NCI-H2107 treated with DMSO at 0.1 percent for 48 hours (cell line): ENCODE measurements around the gene GATD1.
A peak's percentile ranks its signal among the peaks of the same experiment; 100 is the strongest.

Experiments
- DNase-seq: peaks from one replicate; lab custom pipeline; 2025; ENCODE audit not compliant: unreplicated experiment; lab: John Stamatoyannopoulos, UW

GATD1 gene, protein sequence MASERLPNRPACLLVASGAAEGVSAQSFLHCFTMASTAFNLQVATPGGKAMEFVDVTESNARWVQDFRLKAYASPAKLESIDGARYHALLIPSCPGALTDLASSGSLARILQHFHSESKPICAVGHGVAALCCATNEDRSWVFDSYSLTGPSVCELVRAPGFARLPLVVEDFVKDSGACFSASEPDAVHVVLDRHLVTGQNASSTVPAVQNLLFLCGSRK

DNA sequence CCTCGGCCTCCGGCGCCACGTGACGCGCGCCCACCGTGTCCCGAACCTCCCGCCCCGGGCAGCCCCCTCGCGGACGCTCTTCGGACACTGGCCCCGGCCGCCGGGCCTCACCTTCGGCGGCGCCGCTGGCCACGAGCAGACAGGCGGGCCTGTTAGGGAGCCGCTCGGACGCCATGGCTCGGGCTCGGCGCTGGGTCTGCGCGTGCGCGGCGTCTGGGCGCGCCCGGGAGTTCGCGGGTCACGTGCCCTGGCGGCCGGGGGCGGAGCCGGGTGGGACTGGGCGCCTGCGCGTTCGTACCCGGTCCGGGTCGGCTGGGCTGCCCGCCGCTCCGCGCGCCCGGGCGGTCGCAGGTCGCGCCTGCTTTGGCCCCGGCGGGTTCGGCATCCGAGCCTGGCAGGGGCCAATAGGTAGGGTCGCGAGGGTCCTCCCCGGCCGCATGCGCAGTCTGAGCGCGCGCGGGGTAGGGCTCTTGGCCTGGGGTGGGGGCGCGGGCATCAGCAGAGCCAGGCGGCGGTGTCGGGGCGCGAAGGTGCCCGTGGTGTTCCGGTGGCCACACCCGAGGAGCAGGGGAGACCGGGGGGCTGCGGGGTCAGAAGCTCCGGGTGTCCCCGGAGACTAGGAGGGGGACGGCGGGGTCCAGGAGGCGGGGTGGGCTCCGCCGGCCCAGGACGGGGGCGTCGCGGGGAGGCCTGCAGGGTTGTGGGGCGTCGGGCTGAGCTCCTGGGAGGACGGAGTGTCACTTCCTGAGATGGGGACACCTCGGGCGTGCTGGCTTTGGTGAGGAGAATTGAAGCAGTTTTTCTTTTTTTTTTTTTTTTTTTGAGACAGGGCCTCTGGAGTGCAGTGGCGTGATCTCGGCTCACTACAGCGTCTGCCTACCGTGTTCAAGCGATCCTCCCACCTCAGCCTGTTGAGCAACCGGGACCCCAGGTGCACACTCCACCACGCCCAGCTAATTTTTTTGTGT lies at the start of gene GATD1:
GATD1 (minus strand) TSS at position 200 of the 968 bp plus-strand sequence; CDS start at position 175, 25 bp downstream.
- DNase-seq: peak; percentile 44

DNA sequence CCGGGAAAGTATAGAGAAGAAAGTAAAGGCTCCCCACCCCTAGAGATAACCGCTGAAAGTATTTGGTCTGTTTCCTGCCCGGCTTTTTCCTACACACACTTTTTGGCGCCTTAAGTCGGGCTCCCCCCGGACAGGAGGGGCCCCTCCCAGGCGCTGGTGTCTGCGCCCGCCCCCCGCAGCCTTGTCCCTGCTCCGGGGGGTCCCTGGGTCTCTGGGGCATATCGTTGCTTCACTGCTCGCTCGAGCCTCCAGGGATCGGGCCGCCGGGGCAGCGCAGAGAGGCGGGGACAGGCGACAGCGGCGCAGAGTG lies 49.5 kb upstream of the GATD1 start:
- no peak for DNase-seq

DNA sequence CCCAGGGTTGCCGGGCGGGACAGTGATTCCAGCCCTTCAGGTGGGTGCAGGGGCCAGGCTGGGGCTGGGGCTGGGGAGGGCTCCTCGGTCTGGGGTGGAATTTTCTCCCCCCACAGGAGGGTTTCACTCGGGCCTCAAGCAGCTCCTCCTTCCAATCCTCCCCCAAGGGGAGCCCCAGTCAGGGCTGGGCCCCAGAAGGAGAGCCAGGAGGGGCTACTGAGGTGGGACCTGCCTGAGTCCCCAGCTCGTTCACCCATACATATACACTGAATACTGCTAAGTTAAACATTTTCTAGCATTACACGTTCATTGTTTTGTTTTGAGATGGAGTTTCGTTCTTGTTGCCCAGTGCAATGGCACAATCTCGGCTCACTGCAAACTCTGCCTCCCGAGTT lies 48.9 kb upstream of the GATD1 start:
- no peak for DNase-seq

DNA sequence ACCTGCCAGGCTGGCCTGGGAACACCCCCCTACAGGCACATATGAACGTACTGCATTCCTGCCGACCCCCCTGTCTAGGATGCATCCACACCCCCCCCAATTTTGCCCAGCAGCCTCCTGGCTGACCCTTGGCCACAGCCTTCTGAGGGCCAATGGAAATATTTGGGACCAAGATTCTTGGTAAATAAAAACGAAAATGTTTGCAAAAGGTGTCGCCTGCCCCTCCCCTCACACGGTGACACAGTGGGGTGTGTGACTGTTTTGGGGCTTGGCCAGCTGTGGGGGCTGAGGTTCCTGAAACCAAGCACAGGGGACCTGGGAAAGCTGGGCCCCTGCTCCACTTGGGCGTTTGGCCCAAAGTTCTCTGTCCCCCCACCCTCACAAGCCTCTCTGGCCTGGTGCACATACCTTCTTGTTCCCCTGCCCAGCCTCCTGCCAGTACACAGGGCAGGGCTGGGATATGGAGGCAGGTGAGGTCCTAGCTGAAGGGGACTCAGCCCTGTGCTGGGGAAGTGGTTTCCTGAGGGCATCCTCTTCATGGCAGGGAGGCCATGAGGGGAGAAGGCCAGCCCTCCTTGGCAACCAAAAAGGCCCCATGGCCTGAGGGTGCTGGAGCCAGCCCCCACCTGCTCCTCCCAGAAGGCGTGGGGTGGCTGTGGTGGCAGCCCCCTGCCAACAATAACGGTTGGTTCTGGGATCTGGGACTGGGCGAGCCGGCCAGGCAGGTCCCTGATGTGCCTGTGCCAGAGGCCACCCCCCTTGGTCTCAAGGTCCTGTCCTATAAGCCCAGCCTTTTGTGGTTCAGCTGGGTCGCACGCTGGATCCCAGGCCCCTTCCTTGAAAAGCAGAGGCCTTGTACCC lies 48.3 kb upstream of the GATD1 start:
- DNase-seq: no peak

DNA sequence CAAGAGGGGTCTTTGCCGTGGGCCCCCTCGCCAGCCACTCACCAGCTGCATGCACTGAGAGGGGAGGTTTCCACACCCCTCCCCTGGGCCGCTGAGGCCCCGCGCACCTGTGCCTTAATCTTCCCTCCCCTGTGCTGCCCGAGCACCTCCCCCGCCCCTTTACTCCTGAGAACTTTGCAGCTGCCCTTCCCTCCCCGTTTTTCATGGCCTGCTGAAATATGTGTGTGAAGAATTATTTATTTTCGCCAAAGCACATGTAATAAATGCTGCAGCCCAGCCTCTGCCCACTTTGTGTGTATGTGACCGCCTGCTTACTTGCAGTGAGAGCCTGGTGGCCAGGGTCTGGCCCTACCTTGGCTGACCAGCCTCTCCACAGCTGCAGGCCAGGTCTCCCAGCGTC lies 47.7 kb upstream of the GATD1 start:
- DNase-seq: no peak

DNA sequence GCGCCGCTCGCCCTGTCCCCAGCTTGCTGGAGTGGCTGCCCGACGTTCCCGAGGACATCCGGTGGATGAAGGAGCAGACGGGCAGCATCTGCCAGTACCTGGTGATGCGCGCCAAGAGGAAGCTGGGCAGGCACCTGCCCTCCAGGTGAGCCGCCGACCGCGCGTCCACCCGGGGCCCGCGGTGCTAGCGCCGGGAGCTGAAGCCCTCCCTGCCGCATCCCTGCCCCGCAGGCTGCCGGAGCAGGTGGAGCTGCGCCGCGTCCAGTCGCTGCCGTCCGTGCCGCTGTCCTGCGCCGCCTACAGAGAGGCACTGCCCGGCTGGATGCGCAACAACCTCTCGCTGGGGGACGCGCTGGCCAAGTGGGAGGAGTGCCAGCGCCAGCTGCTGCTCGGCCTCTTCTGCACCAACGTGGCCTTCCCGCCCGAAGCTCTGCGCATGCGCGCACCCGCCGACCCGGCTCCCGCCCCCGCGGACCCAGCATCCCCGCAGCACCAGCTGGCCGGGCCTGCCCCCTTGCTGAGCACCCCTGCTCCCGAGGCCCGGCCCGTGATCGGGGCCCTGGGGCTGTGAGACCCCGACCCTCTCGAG lies 47.1 kb upstream of the GATD1 start:
- DNase-seq: no peak

DNA sequence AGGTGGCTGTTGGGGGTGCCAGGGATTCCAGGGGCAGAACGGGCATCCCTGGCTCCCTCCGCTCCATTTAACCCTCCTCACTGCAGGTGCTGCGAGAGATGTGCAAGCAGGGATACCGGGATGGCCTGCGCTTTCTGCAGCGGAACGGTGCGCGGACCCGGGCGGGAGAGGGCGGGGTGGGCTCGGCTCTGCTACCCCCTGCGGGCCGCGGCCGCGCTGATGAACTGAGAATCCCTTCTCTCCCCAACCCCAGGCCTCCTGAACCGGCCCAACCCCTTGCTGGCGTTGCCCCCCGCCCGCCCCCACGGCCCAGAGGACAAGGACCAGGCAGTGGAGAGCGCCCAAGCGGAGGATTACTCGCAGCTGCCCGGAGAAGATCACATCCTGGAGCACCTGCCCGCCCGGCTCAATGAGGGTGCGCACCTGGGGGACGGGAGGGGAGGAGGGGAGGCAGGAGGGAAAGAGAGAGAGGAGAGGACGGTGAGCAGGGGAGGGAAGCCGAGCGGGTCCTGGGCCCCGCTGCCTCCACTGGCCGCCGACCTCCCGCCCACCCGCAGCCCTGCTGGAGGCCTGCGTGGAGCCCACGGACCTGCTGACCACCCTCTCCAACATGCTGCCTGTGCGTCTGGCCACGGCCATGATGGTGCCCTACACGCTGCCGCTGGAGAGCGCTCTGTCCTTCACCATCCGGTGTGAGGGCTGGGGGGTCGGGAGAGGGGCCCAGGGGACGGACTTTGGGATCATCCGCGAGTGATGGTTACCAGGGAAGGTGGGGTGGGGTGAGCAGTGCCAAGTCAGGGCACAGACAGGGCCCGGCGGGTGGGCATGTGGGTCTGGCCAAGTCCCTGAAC lies 46.4 kb upstream of the GATD1 start:
- DNase-seq: no peak

DNA sequence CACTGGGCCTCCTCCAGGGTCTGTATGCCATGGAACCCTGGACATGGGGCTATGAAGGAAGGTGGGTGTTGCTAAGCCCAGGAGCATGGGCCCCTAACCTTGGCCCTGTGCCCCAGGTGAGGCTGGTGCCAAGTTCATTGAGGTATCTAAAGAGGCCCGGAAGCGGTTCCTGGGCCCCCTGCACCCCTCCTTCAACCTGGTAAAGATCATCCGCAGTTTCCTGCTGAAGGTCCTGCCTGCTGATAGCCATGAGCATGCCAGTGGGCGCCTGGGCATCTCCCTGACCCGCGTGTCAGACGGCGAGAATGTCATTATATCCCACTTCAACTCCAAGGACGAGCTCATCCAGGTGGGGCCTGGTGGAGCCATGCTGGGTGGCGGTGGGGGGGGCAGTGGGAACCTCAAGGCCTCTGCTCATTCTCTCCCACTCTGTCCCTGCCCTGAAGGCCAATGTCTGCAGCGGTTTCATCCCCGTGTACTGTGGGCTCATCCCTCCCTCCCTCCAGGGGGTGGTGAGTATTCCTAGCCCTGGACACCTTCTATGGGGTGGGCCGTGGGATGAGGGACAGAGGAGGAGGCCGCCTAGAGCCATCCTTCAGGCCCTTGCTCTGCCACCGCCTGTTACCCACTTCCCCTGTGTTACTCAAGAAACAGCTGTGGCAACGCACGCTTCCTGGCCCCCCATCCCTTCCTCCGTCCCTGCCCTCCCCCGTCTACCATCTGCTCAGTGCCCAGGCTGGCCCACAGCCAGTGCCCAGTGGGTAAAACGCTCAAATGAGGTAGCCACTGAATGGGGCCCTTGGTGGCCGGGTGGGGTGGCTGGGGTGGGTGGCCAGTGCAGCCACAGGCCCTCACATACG lies 44.5 kb upstream of the GATD1 start:
- DNase-seq: no peak

DNA sequence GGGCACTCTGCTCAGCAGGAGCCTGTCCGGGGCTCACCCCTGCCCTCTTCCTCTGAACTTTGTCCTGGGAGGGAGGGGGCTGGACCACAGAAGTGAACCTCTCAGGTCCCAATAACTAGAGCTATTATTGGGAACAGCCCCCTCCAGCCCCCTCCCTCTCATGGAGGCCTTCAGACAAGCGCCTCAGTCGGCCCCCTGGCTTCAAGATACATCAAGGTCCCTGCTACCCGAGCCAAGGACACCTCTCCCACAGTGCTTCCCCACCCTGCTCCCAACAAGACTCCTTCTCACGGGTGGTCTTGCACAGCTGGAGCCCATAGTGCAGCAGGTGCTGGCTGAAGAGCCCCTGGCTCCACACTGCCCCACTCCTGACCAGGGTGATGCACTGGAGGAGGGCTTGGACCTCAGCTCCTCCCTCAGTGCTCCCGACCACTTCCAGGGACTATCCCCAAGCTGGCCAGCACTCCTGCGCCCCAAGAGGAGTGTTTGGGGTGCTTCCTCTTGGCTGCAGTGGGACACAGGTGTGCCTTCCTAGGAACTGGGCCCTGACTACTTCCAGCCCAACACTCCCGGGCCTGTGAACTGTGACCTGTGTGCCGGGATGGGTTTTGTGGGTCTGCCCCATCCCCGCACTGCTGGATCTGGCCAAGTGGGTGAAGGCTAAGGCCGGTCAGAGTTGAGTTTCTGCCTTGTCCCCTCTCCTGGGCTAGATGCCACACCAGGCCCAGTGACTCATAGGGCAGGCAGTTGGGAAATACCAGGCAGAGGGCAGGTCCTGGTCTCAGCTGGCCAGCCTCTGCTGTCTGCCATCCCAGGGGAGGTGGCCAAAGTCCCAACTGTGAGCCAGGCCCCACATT lies 43.6 kb upstream of the GATD1 start:
- no peak for DNase-seq

DNA sequence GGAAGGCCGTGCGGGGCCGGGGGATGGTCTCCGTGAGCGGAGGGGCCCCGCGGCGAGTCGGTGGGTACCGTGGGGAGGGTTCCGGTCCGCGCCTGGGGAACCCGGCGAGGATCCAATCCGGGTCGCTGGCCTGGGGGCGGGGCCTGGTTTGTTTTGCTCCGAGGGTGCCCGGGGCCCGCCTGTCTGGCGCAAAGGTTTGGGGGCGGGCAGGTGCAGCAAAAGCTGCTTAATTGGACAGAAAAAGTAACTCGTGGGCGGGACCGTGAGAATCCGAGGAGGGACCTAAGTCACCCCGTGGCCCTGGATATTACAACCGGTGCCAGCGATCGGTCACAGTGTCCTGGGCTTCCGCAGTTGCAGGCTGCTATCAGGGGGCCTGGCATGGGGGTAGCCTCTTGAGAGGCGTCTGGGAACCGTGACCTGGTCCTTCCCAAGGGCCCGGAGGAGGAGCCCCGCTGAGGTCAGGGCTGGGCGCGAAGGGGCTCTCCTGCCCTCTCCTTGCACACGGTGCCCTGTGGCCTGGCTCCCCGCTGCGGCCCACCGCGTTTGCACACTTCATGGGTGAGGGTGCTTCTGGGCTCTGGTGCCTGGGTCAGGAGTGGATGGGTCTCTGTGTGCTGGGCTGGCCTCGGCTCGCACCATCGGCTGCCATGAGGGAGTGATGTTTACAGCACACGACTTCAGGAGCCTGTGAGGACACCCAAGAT lies 42.8 kb upstream of the GATD1 start:
- DNase-seq: peak; percentile 42

DNA sequence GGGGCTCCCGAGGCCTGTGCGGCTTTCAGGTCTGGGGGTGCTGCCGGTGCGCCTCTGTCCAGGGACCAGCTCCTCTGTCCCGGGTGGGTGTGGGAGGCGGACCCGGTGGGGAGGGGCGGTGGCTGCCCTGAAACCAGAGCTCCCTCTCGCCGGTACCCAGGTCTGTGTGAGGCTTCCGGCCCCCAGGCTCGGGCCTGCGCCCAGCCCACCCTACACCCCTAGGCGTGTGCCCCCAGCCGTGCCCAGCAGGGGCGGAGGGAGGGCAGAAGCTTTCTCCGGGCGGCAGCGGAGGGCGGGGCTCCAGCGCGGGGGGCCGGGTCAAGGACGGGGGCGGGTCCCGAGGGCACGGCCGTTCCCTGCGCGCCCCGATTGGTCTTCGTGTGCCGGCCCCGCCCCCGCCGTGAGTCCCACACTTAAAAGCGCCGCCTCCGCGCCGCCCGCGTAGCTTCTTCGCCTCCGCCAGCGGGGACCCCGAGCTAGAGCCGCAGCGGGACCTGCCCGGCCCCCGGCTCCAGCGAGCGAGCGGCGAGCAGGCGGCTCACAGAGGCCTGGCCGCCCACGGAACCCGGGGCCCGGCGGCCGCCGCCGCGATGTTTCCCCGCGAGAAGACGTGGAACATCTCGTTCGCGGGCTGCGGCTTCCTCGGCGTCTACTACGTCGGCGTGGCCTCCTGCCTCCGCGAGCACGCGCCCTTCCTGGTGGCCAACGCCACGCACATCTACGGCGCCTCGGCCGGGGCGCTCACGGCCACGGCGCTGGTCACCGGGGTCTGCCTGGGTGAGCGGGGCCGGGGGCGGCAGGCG lies 42.0 kb upstream of the GATD1 start:
- peak; percentile 57 for DNase-seq

DNA sequence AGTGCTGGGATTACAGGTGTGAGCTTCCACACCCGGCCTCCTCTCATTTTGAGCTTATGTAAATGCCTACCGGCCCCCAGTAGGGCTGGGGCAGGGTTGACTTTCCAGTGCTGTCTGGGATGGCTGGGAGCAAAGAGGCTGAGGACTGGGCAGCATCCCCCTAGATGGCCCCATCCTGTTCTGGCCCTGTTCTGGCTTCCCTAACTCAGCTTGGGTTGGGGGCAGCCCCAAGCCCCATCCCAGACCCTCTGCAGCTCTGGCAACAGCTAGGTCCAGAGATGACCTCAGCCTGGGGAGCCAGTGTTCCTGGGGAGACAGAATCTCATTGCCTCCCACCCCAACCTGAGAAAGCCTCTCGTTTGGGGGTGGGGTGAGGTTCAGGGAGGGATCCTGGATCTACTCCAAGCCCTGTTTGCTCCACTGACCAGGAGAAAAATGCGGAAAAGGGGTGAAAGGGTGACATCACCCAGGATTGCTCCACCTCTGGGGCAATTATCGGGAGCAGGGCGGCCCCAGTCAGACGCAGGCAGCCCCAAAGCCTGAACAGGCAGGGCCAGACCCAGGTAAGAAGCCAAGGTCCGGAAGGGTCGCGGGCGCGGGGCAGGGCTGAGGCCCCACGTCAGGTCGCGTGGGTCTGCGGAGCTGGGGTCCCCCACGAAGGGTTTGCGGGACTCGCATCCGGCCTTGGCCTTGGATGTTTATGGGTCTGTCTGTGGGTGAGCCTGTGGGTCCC lies 41.3 kb upstream of the GATD1 start, which contains the start of gene PNPLA2:
PNPLA2 (plus strand) TSS at position 519 of the 733 bp plus-strand sequence. CDS start 805 bp downstream, outside the sequence.
- no peak for DNase-seq

DNA sequence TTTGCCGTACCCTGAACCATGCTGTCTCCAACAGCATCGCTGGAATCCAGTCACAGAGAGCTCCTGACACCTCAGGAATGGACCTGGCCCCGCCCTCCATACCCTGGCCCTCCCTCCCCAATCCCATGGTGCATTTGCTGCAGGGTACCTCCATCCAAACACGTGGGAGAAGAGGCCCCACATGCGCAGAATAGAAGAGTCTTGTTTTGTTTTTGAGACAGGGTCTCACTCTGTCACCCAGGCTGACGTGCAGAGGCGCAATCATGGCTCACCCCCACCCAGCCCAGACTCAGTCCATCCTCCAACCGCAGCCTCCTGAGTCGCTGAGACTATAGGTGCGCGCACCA lies 39.1 kb upstream of the GATD1 start:
- no peak for DNase-seq

DNA sequence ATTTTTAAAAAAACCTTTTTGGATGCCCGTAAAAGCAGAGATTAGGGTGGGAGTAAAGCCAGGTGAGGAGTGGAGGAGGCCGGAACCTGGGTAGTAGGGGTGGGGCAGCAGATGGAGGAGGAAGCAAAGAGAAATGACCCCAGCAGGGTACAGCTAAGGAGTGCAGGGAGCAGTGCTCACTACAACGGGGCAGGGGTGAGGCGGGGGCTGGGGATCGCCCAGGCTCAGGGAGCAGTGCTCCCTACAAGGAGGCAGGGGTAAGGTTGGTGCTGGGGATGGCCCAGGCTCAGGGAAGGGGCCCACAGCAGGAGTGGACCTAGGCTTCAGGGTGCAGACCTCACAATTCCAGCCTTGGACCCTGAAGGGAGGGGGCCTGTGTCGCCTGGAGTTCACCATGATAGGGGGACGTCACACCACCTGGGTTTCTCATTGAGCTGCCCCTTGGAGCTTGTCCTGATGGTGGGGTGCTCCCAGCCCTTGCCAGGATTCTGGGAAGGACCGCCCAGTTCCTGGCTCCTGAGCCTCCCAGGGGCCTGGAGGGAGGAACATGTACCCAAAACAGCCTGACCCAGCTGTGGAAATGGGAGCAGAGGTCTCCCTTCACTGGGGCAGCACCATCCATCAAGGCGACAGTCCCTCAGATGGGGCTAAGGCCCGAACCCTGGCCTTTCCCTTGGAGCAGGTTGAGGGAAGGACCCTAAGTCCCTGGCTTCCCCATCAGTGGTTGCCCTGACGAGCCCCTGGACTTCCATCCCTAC lies 38.6 kb upstream of the GATD1 start:
- no peak for DNase-seq

DNA sequence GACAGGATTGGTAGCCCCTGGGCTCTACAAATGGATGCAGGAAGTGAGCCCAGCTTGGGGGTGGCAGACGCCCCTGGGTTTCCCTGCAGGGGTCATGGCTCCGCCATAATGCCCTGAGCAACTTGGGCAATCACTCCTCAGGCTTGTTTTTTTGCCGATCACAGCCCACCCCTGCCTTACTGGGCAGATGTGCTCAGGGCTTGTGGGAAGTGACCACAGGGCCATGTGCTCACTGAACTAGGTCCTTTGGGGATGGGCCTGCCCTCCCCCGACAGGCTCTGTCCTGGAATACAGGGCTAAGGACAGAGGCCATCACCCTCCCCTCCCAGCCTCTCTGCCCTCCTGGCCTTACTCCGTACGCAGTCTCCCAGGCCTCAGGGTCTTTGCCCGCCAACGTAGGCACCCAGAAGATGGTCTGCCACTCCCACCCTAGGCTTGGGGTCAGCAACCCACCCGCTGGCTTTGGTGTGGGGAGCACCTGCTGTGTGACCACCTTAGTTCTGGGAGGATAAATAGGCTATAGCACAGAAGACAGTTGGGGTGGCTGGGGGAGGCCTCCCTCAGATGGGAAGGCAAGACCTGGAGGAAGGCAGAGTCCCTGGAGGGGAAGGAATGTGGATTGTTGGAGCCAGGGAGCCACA lies 36.3 kb upstream of the GATD1 start:
- no peak for DNase-seq
